Umbilical cord (tissue), 2 donors: ENCODE results near the gene FCHSD2. TPM values are rescaled to one million over a fixed set of nuclear protein-coding genes. Genes with fewer than 3 reads are reported as not detected.

Experiments
- DNase-seq: peaks from one replicate; pipeline ENCODE4 v3.0.0-alpha.2; 2015; ENCODE audit warnings: low spot score
- total RNA-seq: library from RNA; depleted of rRNA; stranded (reverse); fragments of >200 nt; gene quantifications from one replicate; pipeline ENCODE4 v1.2.3, GENCODE V29; 2014; ENCODE audit warnings: low replicate concordance; ENCODE audit not compliant: insufficient read depth

FCHSD2 gene
- total RNA-seq, 1 donor from 2014 or later, result 40.7 TPM

DNA sequence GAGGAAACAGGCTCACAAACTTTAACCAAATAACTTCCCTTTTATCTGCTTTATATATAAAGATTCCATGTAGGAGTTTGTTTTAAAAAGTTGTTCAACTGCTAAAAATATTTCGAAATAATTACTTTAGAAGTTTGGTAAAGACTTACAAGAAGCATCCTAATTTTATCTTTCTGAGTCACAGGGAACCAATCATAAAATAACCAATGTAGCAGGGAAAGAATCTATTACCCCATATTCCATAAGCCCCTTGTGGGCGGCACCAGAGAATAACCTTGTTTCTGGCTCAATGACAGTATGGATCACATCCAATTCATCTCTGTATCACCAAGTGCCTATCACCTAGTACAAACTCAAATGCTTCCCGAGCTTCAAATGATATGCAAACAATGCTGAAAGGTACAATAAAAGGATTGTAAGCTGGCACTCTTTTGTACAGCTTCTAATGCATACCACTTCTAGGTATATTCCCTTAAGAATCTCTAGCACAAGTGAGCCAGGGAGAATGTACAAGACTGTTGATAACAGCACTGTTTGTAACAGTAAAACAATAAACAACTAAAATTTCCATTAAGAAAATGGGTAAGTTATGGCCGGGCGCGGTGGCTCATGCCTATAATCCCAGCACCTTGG, 169.5 kb downstream of the FCHSD2 start:
- no peak for DNase-seq

DNA sequence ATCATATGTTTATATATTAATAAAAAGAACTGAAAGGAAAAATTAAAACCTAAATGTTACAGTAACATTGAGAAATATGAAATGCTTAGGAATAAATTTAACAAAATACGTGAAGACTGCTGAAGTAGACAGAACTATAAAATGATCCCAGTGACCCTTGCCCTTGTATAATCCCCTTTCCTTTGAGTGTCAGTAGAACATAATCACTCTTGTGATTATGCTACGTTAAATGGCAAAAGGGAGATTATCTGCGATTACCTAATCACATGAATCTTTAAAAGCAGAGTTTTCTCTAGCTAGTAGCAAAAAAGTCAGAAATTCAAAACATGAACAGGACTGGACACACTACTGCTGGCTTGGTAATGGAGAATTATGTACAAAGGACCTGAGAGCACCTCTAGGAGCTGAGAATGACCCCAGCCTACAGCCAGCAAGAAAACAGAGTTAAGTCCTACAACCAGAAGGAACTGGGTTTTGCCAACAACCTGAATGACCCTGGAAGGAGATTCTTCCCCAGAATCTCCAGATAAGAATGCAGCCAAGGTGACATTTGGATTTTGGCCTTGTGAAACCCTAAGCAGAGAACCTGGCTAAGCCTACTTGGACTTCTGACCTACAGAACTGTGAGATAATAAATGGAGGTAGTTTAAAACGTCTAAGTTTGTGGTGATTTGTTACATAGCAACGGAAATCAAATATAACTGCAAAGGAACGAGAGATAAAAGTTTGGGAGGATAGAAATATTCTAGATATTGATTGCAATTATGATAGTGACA, 170.7 kb downstream of the FCHSD2 start:
- DNase-seq, result peak; percentile 54

DNA sequence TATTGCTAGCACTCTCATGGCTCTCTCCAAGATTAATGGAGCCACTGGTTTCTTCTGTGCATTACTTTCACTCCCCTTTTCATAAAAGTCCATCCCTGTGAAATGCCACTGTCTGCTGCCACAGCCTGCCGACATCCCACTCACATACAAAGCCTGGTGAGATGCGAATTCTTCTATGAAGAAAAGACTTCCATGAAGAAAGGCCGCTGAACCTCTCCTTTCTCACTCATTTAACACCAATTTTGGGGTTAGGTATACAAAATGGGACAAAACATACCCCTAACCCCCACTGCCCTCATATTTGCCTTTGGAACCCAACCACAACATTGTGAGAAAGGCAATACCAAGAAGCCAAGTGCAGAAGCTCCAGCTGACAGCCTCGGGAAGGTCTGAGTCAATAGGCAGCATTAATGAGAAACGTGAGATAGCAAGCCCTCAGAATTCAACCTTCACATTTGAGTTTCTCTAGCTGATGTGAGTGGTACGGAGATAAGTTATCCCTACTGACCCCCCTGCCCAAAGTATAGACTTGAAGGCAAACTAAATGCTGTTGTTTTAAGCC, 171.5 kb downstream of the FCHSD2 start:
- no peak for DNase-seq

DNA sequence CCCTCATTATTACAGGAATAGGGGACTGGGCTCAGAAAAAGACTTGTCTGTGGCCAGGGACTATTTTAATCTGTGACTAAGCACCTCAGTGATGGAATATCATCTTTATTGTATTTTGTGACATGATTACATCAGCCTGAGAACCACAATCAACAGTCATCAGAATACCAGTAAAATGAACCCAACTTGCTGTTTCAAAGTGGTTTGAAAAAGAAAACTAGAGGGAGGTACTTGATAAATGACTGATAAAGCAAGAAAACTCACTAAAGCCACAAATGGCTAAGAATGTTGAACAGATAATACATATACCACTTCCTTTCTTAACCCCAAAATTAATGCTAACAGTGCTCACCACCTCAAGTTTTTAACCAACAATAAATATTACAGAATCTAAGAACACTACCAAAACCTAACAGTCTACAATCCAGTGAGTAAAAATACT, 172.2 kb downstream of the FCHSD2 start:
- DNase-seq, result no peak

DNA sequence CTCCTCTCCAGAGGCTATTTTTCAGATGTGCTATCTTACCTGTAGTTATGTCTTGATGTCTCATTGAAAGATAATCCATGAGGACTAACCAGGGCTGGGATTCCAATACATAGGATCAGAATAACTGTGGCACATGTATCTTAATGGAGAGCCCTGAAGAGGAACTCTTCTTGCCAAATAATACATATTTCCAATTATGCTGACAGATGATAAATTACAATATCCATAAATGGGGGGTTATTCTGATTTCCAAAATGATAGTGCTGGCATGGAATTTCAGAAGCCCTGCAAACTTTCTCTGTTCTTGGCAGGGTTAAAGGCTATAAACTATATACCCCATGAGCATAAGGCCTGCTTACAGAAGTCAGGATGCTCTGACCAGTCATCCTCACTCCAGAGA, 173.7 kb downstream of the FCHSD2 start:
- DNase-seq, result no peak

DNA sequence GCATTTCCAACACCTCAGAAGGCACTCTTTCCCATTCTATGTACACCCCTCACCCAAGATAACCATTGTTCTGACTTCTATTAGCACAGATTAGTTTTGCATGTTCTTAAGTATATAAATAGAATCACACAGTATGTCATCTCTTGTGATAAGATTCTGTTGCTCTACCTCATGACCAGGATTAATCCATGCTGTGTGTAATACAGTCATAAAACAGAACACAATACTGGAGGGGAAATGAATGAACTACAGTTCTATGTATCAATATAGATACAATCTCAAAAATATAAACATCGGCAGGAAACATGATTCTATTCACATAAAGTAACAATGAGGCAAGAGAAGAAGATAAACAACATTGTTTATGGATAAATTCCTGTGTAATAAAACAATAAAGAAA, 176.4 kb downstream of the FCHSD2 start:
- no peak for DNase-seq

DNA sequence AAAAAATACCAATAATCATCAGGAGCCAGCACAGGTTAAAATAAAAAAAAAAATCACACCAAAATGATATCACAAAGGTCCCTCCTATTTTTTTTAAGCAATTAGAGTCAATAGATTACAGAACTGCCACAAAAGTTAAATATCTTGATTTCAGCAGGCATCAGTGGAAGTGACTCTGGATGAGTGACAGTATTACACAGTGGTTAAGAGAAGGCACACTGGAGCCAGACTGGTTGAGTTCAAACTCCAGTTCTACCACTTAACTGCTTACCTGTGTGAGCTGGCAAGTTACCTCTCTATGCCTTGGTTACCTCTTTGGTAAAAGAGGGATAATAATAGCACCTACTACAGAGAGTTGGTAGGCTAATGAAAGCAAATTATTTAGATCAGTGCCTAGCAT, 179.4 kb downstream of the FCHSD2 start:
- DNase-seq, result no peak

DNA sequence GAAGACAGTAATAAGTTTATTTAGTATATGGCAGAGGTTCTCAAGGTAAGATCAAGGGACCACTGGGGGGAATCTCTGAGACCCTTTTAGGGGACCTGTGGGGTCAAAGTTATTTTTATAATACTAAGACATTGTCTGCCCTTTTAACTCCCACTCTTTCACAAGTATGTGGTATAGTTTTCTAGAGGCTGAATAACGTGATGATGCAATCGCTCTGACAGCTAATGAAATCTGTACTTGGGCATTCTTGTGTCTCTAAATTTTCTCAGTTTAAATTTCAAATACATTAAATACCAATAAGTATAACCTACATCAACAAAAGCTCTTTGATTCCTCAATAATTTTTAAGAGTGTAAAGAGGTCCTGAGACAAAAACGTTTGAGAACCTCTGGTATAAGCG, 180.0 kb downstream of the FCHSD2 start:
- no peak for DNase-seq

DNA sequence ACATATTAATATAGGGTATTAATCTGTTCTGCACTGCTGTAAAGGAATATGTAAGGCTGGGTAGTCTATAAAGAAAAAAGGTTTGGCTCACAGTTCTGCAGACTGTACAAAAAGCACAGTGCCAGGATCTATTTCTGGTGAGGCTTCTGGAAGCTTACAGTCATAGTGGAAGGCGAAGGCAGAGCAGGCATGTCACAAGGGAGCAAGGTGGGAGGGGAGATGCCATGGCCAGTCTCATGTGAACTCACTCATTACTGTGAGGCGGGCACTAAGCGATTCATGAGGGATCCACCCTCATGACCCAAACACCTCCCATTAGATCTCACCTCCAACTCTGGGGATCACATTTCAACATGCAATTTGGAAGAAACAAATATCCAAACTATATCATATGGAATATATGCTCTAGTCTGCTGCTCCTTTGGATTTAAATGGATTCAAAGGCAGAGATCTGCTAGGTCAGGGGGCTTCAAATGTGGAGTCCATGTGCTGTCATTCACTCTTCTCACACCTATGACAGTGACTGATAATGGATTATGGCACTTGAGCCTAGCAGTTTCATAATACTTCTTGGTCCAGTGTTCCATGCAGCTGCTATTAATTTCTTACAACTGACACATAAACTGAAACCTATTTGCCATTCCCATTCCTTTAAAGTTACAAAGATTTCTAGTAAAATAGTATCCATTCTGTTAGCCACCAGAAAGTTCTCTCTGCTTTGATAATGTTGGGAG, 182.0 kb downstream of the FCHSD2 start:
- no peak for DNase-seq

DNA sequence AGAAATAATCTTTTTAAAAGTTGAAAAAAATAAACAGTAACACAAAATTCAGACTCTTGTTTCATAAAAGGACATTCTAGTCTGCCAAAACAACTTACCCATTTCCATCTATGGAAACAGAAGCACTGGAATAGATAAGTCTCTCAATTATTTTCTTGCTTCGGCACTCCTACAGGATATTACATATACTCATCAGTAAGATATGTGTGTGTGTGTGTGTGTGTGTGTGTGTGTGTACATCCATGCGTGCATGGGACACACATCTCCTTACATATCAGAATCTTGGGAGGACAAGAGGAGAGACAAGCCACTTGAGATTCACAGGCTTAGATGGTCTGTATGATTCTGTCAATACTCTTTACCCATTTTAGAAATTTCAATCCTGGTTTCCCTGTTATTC, 183.3 kb downstream of the FCHSD2 start:
- no peak for DNase-seq

DNA sequence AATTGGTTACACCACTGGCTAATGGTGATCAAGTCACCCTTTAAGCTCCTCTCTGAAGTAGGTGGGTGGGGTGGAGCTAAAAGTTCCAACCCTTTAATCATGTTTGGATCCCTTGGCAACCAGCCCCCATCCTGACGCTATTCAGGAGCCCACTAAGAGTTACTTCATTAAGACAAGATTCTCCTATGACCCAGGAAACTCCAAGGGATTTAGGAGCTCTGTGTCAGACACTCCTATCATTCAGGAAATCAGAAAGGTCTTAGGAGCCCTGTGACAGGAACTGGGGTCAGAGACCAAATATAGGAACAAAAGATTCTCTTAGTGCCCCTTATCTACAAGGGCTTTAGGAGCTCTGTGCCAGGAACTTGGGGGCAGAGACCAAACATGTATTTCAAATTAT, 186.7 kb downstream of the FCHSD2 start:
- DNase-seq, result no peak

DNA sequence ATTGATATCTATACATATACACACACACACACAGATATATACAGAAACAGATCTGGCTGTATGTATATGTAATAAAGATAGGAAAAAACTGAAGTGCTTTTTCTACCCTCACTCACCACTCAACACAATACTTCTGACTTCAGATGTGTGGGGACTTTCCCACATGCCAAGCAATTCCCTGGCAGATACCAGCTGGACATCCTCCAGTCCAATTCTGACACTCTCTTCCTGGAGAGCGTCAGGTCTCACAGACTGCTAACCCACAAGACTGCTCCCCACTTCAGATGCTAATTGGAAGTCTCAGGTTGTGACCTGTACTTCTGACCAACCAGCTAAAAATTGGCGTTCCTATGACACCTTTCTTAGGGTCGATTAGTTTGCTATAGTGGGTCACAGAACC, 187.3 kb downstream of the FCHSD2 start:
- DNase-seq, result no peak

DNA sequence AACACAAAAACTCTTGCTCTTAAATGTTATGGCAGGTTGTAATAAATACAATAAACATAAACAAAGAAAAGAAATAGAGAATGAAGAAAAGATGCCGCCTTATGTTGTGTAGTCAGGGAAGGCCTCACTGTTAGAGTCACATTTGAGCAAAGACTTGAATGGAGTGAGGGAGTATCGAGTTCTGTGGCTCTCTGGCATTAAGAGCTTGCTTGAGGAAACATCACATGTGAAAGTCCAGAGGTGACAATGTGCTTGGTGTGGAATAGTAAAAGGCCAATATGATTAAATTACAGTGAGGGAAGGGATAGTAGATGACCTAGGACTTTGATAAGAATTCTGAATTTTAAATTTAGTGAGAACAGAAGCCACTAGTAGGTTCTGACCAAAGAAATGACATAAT, 188.5 kb downstream of the FCHSD2 start:
- DNase-seq, result no peak

DNA sequence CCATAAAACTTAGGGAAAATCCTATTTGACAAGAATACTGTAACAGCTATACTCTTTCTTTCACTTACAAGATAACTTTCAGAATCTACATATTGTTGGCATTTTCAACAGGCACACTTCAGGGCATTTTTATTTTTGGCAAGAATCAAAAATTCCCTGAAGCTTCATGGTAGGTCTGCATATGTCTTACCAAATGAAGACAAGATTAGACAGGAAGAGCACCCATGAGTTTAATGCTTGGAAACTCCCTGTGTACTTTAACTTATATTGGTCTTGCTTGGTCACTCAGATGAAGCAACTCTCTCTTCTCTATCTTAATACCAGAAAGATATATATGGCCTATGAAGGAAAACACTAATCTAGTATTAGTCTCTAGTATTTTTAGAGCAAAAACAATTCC, 190.2 kb downstream of the FCHSD2 start:
- no peak for DNase-seq

DNA sequence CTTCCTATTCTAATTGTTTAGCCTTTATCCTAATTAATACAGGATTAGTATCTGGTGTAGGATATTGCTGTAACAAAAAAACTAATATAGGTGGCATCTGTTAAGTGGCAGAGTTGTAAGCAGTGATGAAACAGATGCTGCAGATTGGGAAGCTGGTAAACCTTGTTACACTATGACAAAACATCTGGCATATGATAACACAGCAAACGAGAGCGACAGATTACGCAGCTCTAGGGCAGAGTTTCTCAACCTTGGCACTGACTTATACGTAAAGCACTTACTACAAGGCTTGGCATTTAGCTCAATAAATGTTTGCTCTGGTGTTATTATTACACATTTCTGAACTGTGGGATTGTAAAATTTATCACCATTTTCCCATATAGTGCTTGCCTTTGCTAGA, 190.9 kb downstream of the FCHSD2 start:
- DNase-seq, result no peak

DNA sequence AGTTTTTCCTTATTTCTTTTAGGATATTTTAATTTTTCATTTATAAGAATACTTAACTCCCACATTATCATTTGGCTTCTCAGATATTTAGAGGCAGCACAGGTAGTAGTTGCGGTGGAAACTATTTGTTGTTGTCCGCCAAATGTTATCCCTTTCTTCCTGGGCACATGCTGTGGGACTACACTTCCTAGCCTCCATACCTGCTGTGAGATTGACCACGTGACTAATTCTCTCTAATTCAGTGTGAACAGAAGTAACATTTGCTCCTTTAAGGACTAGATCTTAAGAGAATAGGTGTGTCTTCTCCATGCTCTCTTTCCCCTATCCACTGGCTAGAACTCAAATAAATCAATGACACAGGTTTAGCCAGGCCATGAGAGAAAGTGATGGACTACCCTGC, 191.4 kb downstream of the FCHSD2 start:
- no peak for DNase-seq

DNA sequence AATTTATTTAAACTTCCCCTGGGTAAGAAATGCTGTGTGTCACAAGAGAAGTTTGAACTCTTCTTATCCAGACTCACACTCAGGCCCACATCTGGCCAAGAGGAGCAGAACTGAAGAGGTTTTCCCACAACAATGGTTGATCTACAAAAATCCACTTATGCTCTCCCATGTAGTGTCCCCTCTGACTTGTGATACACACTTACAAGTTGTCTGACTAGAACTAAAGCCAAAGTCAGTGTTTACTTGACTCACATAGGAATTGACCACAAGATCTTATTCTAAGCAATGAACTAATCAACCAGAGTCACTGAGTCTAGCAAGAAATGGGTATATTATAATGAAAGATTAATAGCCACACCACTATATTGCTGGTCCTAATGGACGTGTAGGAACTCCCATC, 194.9 kb downstream of the FCHSD2 start:
- no peak for DNase-seq

DNA sequence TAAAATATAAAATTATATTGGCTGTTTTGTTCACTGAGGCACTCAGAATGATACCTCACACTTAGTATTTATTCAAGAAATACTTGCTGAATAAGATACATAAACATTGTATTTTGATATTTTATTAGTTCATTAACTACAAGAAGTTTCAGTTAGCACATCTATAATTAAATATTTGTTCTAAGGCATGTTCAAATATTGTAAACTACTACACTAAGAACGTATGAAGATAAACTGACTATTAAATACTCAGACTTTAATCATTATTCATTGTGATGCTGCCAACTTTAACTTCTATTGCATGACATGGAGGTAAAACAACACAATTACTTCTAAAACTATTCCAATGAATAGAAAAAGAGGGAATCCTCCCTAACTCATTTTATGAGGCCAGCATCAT, 198.5 kb downstream of the FCHSD2 start:
- DNase-seq, result no peak

DNA sequence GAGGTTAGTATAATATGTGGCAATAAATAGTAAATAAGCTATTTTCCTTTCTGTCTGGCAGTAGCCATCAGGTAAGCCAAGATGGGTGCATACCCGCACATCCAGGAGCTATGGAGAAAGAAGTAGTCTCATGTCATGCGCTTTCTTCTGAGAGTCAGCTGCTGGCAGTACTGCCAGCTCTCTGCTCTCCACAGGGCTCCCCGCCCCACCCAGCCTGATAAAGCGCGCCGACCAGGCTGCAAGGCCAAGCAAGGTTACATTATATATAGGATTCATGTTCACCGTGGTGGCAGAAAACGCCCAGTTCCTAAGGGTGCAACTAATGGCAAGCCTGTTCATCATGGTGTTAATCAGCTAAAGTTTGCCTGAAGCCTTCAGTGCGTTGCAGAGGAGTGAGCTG, 201.7 kb downstream of the FCHSD2 start:
- DNase-seq, result no peak

DNA sequence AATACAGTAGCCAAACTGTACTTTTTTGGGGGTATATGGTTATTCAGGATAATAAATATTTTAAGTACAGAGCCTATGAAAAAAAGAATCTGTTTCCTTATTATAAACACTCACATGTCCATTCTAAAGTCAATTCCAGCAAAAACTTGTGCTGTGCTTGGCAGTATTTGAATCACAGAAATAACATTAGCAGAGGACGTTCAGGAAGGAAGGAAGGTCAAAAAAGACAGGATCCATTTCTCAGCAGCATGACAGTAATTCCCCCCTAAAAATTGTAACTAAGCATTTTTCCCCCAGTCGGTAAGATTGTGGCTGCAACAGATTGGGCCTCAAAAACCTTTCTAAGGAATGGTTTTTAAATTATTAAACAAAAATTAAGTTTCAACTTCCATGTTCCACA, 203.1 kb downstream of the FCHSD2 start:
- DNase-seq, result no peak

DNA sequence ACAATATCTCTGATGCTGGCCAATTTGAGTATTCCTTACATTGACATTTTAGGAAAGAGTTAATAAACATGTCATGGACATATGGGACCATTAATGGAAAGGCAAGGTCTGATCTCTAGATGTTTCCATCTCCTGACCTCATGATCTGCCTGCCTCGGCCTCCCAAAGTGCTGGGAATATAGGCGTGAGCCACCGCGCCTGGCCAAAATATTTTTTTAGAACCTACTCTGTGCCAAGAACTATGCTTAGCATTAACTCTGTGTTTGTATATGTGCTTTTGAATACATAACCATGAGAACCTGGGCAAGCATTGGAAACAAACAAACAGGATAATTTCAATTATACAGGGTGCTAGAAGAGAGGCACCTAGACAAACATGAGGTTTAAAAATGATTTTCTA, 204.7 kb downstream of the FCHSD2 start:
- DNase-seq, result no peak

DNA sequence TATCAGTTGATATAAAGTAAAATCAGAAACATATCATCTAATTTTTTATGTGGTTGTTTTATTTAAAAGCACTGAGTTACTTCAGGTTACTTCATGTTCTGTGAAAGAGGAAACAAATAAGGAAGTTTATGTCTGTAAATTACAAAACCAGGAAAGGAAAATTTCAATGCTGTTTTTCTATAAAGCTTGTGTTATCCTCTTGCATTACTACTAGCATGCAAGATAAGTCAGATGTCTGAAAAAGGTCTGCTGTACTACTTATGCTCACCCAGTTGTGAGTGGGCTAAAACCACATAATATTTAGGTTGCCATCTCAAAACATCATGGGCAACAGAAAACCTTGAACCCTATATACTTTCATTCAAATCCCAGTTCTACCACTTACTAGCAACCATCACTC, 206.4 kb downstream of the FCHSD2 start:
- peak; percentile 44 for DNase-seq
